Nephron (organoid): ENCODE measurements around the gene B4GALT4.
A peak's percentile ranks its signal among the peaks of the same experiment; 100 is the strongest.
"Not testable (repeated sequence)": the region's sequence is repeated elsewhere in the genome, so short reads cannot be mapped to it uniquely, and the experiment has no call there.

ENCODE experiments used
- H3K27ac Mint-ChIP-seq, 3 experiments: 2 replicates each; pipeline ENCODE4 v1.8.0; 2020; ENCODE audit warnings: mixed read lengths in 3 of 3, mild to moderate bottlenecking in 2 of 3, moderate library complexity in 1 of 3
- H3K27me3 Mint-ChIP-seq: 2 replicates; pipeline ENCODE4 v1.8.0; 2021; ENCODE audit warnings: low read depth, mild to moderate bottlenecking, moderate library complexity, mixed read lengths
- H3K36me3 Mint-ChIP-seq: 2 replicates; pipeline ENCODE4 v1.8.0; 2020; ENCODE audit warnings: low read depth, mixed read lengths
- H3K4me1 Mint-ChIP-seq: 2 replicates; pipeline ENCODE4 v1.8.0; 2020; ENCODE audit warnings: mixed read lengths
- H3K4me3 Mint-ChIP-seq, 3 experiments: 2 replicates each; pipeline ENCODE4 v1.8.0; 2020; ENCODE audit warnings: mild to moderate bottlenecking in 3 of 3, mixed read lengths in 3 of 3, moderate library complexity in 2 of 3
- H3K9me3 Mint-ChIP-seq: 2 replicates; pipeline ENCODE4 v1.8.0; 2020; ENCODE audit warnings: mixed read lengths
- TF ChIP-seq, protein P1 (sequence below), 3 experiments: fragments of 200-600 bp; sonication (generic); IDR thresholded peaks; one replicate each; pipeline ENCODE4 v1.5.0; 2021; ENCODE audit warnings: antibody characterized with exemption in 3 of 3; ENCODE audit not compliant: unreplicated experiment in 3 of 3

The B4GALT4 gene

DNA sequence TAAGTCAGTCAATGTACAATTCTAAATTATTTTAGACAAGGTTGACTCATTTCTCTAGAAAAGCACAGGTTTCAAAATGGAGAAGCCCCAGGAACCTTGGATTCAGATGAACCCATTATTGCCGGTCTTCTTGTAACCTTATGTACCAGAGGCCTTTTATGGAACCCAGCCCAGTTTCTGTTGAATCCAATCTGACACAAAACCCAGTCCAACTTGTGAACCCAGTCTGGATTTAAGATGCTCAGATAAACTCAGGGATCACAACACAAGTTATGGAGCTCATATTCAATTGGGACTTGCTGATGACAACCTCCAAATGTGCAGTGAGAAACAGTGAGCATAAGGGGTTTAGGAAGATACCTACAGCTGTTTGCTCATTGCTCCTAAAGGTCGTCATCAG lies 16.4 kb upstream of the B4GALT4 start:
- no peaks in the 10 kb centered on the region for H3K9me3 Mint-ChIP-seq
- H3K4me3 Mint-ChIP-seq: no peak overlapping the region
- TF ChIP-seq, protein P1, sequence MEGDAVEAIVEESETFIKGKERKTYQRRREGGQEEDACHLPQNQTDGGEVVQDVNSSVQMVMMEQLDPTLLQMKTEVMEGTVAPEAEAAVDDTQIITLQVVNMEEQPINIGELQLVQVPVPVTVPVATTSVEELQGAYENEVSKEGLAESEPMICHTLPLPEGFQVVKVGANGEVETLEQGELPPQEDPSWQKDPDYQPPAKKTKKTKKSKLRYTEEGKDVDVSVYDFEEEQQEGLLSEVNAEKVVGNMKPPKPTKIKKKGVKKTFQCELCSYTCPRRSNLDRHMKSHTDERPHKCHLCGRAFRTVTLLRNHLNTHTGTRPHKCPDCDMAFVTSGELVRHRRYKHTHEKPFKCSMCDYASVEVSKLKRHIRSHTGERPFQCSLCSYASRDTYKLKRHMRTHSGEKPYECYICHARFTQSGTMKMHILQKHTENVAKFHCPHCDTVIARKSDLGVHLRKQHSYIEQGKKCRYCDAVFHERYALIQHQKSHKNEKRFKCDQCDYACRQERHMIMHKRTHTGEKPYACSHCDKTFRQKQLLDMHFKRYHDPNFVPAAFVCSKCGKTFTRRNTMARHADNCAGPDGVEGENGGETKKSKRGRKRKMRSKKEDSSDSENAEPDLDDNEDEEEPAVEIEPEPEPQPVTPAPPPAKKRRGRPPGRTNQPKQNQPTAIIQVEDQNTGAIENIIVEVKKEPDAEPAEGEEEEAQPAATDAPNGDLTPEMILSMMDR (IDR thresholded peaks at IDR 0.05; ENCODE audit: unreplicated experiment in 3 of 3): no peak
- H3K27ac Mint-ChIP-seq: peak overlapping the region in 2 of 3 experiments; percentile 59 to 63
- H3K27me3 Mint-ChIP-seq: no peaks in the 10 kb centered on the region
- H3K4me1 Mint-ChIP-seq: peaks cover 22% of the 10 kb centered on the region
- no peaks in the 10 kb centered on the region for H3K36me3 Mint-ChIP-seq

DNA sequence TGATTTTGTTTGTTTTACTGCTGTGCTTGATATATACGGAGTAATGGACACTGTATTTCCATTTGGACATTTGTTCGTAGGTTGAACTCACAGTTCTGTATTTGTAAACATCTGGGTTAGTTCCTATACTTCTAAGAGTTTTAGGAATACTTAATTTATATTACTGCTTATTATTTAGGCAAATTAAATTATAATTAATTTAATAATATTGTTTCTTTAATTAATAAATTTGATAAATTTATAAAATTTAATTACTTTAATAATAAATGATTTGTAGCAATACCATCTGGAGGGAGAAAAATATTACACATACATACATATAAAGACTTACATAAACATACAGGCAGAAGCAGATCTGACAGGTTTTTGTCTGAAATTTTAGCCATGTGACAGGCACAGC lies 14.5 kb upstream of the B4GALT4 start:
- Mint-ChIP-seq H3K4me3 (no peak overlapping the region), H3K9me3 (peaks cover 9% of the 10 kb centered on the region), H3K36me3 (no peaks in the 10 kb centered on the region), H3K27me3 (no peaks in the 10 kb centered on the region), H3K27ac (no peak overlapping the region), H3K4me1 (peaks cover 22% of the 10 kb centered on the region)
- TF ChIP-seq, protein P1 (IDR thresholded peaks at IDR 0.05; ENCODE audit: unreplicated experiment in 3 of 3): no peak

DNA sequence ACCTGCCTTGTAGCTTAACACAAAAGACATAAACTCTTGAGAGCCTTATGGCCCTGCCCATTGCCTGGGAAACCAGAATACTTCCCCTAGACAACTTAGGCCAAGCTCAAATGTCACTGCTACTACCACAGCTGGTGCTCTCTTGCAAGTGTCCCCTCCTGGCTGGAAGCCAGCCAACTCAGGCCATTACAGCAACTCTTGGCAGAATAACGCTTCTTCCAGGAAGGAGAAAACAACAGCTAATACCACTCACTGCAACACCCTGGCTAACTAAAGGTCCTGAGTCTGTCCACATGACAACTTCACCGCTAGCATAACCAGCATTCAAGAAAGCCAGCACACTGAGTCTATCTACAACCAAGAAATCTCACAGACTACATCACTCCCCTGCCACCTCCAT lies 5.1 kb upstream of the B4GALT4 start:
- Mint-ChIP-seq H3K27me3 (peaks cover 7% of the 10 kb centered on the region), H3K27ac (no peak overlapping the region), H3K36me3 (no peaks in the 10 kb centered on the region), H3K4me3 (no peak overlapping the region), H3K9me3 (peaks cover 29% of the 10 kb centered on the region), H3K4me1 (peaks cover 23% of the 10 kb centered on the region)
- TF ChIP-seq, protein P1 (IDR thresholded peaks at IDR 0.05; ENCODE audit: unreplicated experiment in 3 of 3): no peak

DNA sequence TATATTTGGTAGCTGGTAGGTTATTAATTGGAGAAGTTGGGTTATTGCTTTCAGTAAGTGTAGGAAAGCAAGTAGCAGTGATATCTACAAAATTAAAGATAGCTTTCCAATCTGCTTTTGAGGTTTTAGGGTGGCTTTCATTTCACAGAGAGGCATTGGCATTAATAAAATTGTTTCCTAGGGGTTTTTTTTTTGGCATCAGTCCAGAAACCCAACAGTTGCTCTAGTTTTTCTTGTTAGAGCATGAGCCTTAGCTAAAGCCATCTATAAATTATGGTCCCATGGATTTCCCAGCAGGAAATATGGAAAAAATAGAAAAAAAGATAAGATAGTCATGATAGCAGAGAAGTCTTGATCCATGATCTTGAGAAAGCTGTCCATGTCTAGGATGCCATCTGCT lies 3.0 kb upstream of the B4GALT4 start:
- no peaks in the 10 kb centered on the region for H3K36me3 Mint-ChIP-seq
- peaks cover 7% of the 10 kb centered on the region for H3K27me3 Mint-ChIP-seq
- TF ChIP-seq, protein P1 (IDR thresholded peaks at IDR 0.05; ENCODE audit: unreplicated experiment in 3 of 3): no peak
- H3K27ac Mint-ChIP-seq: peak overlapping the region in 1 of 3 experiments; percentile 49
- peaks cover 33% of the 10 kb centered on the region for H3K4me1 Mint-ChIP-seq
- peaks cover 14% of the 10 kb centered on the region for H3K9me3 Mint-ChIP-seq
- peak overlapping the region in 1 of 3 experiments; percentile 10 for H3K4me3 Mint-ChIP-seq

DNA sequence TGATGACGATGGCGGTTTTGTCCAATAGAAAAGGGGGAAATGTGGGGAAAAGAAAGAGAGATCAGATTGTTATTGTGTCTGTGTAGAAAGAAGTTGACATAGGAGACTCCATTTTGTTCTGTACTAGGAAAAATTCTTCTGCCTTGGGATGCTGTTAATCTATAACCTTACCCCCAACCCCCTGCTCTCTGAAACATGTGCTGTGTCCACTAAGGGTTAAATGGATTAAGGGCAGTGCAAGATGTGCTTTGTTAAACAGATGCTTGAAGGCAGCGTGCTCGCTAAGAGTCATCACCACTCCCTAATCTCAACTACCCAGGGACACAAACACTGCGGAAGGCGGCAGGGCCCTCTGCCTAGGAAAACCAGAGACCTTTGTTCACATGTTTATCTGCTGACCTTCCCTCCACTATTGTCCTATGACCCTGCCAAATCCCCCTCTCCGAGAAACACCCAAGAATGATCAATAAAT lies 2.4 kb upstream of the B4GALT4 start:
- not testable (repeated sequence) for H3K36me3 Mint-ChIP-seq, H3K27me3 Mint-ChIP-seq, H3K27ac Mint-ChIP-seq
- Mint-ChIP-seq H3K4me3 (peak overlapping the region in 1 of 3 experiments; percentile 21), H3K4me1 (peaks cover 33% of the 10 kb centered on the region), H3K9me3 (peaks cover 12% of the 10 kb centered on the region)

DNA sequence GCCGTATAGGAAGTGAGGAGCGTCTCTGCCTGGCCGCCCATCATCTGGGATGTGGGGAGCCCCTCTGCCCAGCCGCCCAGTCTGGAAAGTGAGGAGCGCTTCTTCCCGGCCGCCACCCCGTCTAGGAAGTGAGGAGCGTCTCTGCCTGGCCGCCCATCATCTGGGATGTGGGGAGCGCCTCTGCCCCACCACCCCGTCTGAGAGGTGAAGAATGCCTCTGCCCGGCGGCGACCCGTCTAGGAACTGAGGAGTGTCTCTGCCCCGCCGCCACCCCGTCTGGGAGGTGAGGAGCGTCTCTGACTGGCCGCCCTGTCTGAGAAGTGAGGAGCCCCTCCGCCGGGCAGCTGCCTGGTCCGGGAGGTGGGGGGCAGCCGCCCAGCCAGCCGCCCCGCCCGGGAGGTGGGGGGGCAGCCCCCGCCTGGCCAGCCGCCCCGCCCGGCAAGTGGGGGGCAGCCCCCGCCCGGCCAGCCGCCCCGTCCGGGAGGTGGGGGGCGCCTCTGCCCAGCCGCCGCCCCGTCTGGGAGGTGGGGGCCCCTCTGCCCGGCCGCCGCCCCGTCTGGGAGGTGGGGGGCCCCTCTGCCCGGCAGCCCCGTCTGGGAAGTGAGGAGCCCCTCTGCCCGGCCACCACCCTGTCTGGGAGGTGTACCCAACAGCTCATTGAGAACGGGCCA lies 1.8 kb upstream of the B4GALT4 start:
- peak overlapping the region; percentile 32 to 42 (median 32) for H3K4me3 Mint-ChIP-seq
- H3K4me1 Mint-ChIP-seq: peaks cover 33% of the 10 kb centered on the region
- not testable (repeated sequence) for H3K27me3 Mint-ChIP-seq, H3K9me3 Mint-ChIP-seq, H3K27ac Mint-ChIP-seq, H3K36me3 Mint-ChIP-seq

DNA sequence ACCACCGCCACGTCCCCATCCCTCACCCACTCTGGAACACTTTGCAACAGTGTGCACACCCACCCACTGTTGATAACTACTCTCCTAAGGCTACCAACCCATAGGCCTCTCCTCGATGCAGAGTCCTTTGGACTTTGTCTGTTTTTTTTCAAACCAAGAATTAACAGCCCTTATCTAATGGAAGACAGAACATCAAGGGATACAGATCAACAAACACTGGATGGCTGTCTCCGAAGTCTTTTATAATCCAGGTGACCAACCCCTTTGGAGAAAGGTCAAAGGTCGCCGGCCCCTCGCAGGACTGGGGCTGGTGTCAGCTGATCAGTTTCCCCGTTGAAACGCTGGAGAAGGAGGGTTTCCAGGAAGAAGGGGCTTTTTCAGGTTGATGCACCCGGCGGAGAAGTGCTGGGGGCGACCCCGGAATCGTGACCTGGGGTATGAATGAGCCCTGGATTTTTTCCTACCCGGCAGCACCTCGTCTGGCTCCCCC lies 532 bp downstream of the B4GALT4 start:
- TF ChIP-seq, protein P1 (IDR thresholded peaks at IDR 0.05; ENCODE audit: unreplicated experiment in 3 of 3): no peak
- H3K27ac Mint-ChIP-seq: peak overlapping the region; percentile 82 to 91 (median 85)
- peaks cover 16% of the 10 kb centered on the region for H3K36me3 Mint-ChIP-seq
- H3K4me1 Mint-ChIP-seq: peaks cover 22% of the 10 kb centered on the region
- H3K4me3 Mint-ChIP-seq: peak overlapping the region; percentile 82 to 87 (median 86)
- H3K9me3 Mint-ChIP-seq: no peaks in the 10 kb centered on the region
- no peaks in the 10 kb centered on the region for H3K27me3 Mint-ChIP-seq
